Osteoblast (primary cell): Measurements from ENCODE around the gene FBXW8. TPM values are rescaled to one million over a fixed set of nuclear protein-coding genes. Genes with fewer than 3 reads are reported as not detected.

ENCODE experiments used
- DNase-seq: peaks from one replicate; pipeline ENCODE4 v3.0.0; 2011; ENCODE audit warnings: low spot score, mixed read lengths; ENCODE audit not compliant: insufficient read length; ENCODE audit errors: missing footprints
- H2AFZ ChIP-seq: 2 replicates; pipeline ENCODE4 v1.6.0; 2011; ENCODE audit warnings: mild to moderate bottlenecking, low read length
- H3K27ac ChIP-seq: 2 replicates; pipeline ENCODE4 v1.5.1; 2011; ENCODE audit warnings: mild to moderate bottlenecking, low read depth, low read length, moderate library complexity
- H3K27me3 ChIP-seq: 2 replicates; pipeline ENCODE4 v1.6.0; 2012; ENCODE audit warnings: mild to moderate bottlenecking, control low read depth, inconsistent platforms, low read length, moderate library complexity; ENCODE audit not compliant: insufficient read depth
- H3K36me3 ChIP-seq: 2 replicates; pipeline ENCODE4 v1.5.1; 2011; ENCODE audit warnings: mild to moderate bottlenecking, low read length, control low read depth, moderate library complexity; ENCODE audit not compliant: insufficient read depth
- H3K4me1 ChIP-seq: 2 replicates; pipeline ENCODE4 v1.5.1; 2011; ENCODE audit warnings: mild to moderate bottlenecking, low read length, control low read depth, moderate library complexity; ENCODE audit not compliant: insufficient read depth
- H3K4me2 ChIP-seq: 2 replicates; pipeline ENCODE4 v1.6.0; 2011; ENCODE audit warnings: mild to moderate bottlenecking, low read length; ENCODE audit not compliant: insufficient read depth
- H3K4me3 ChIP-seq: fragments of 200-600 bp; sonication (generic); 3 replicates; pipeline ENCODE4 v1.5.1; 2012; ENCODE audit warnings: mild to moderate bottlenecking, low read length, inconsistent platforms; ENCODE audit not compliant: insufficient read depth
- H3K79me2 ChIP-seq: 2 replicates; pipeline ENCODE4 v1.6.0; 2012; ENCODE audit warnings: mild to moderate bottlenecking, low read length, control low read depth, inconsistent platforms; ENCODE audit not compliant: insufficient read depth
- H3K9me3 ChIP-seq: 2 replicates; pipeline ENCODE4 v1.5.1; 2011; ENCODE audit warnings: low read depth, low read length, control low read depth
- H4K20me1 ChIP-seq: 2 replicates; pipeline ENCODE4 v1.6.0; 2012; ENCODE audit warnings: mild to moderate bottlenecking, low read length, control low read depth; ENCODE audit not compliant: insufficient read depth
- CTCF ChIP-seq: IDR thresholded peaks from 2 replicates; pipeline ENCODE4 v1.5.1; 2011; ENCODE audit warnings: mild to moderate bottlenecking, low read depth, low read length, moderate library complexity; ENCODE audit errors: extremely low read depth
- total RNA-seq: library from RNA; depleted of rRNA; stranded (reverse); fragments of >200 nt; gene quantifications from 2 replicates; pipeline ENCODE4 v1.2.3, GENCODE V29; 2012

FBXW8 gene
- total RNA-seq, 1 donor: 27.5 TPM

- TF ChIP-seq CTCF: no peak
- no peak overlapping the region for H3K4me3 ChIP-seq
- H3K36me3 ChIP-seq: no peaks in the 10 kb centered on the region
- H2AFZ ChIP-seq: no peak overlapping the region
- H3K9me3 ChIP-seq: no peaks in the 10 kb centered on the region
- peaks cover 14% of the 10 kb centered on the region for H3K79me2 ChIP-seq
- H3K27ac ChIP-seq: peak overlapping the region; percentile 40
- no peak overlapping the region for H3K4me2 ChIP-seq
- H3K27me3 ChIP-seq: no peaks in the 10 kb centered on the region
- DNase-seq: no peak
- peaks cover 19% of the 10 kb centered on the region for H4K20me1 ChIP-seq
- no peaks in the 10 kb centered on the region for H3K4me1 ChIP-seq
Observed at GRCh38 chr12:116958402-116959197, 47.9 kb downstream of the FBXW8 start.

GRCh38 chr12:116959198-116959460 lies 48.4 kb downstream of the FBXW8 start:
- H4K20me1 ChIP-seq: peaks cover 22% of the 10 kb centered on the region
- no peak overlapping the region for H2AFZ ChIP-seq
- no peak overlapping the region for H3K4me3 ChIP-seq
- no peaks in the 10 kb centered on the region for H3K9me3 ChIP-seq
- no peak for DNase-seq
- peaks cover 18% of the 10 kb centered on the region for H3K79me2 ChIP-seq
- H3K4me1 ChIP-seq: no peaks in the 10 kb centered on the region
- no peak for TF ChIP-seq CTCF
- peaks cover 2% of the 10 kb centered on the region for H3K36me3 ChIP-seq
- no peak overlapping the region for H3K4me2 ChIP-seq
- no peak overlapping the region for H3K27ac ChIP-seq
- no peaks in the 10 kb centered on the region for H3K27me3 ChIP-seq

- peaks cover 18% of the 10 kb centered on the region for H3K79me2 ChIP-seq
- no peak overlapping the region for H3K4me3 ChIP-seq
- no peaks in the 10 kb centered on the region for H3K27me3 ChIP-seq
- peaks cover 22% of the 10 kb centered on the region for H4K20me1 ChIP-seq
- peaks cover 10% of the 10 kb centered on the region for H3K36me3 ChIP-seq
- H3K4me2 ChIP-seq: no peak overlapping the region
- H2AFZ ChIP-seq: no peak overlapping the region
- DNase-seq: no peak
- H3K9me3 ChIP-seq: no peaks in the 10 kb centered on the region
- no peaks in the 10 kb centered on the region for H3K4me1 ChIP-seq
- no peak overlapping the region for H3K27ac ChIP-seq
- TF ChIP-seq CTCF: no peak
Observed at GRCh38 chr12:116959845-116960514, 49.2 kb downstream of the FBXW8 start.

- no peaks in the 10 kb centered on the region for H3K9me3 ChIP-seq
- H3K4me3 ChIP-seq: no peak overlapping the region
- H3K27me3 ChIP-seq: no peaks in the 10 kb centered on the region
- no peak for DNase-seq
- no peak overlapping the region for H3K27ac ChIP-seq
- TF ChIP-seq CTCF: no peak
- H2AFZ ChIP-seq: no peak overlapping the region
- H3K79me2 ChIP-seq: peaks cover 18% of the 10 kb centered on the region
- no peak overlapping the region for H3K4me2 ChIP-seq
- H3K4me1 ChIP-seq: no peaks in the 10 kb centered on the region
- H3K36me3 ChIP-seq: peaks cover 22% of the 10 kb centered on the region
- H4K20me1 ChIP-seq: peaks cover 22% of the 10 kb centered on the region
Observed at GRCh38 chr12:116962197-116962596, 51.4 kb downstream of the FBXW8 start.
